IMR-90 (cell line): ENCODE results near the gene AKR1E2. TPM values are rescaled to one million over a fixed set of nuclear protein-coding genes. Genes with fewer than 3 reads are reported as not detected.

Source experiments
- ATAC-seq: fragments of 200-7000 bp; cut with Tn5 transposase; 2 replicates; pipeline ENCODE4 v1.9.1; 2020; ENCODE audit warnings: low read depth, mild to moderate bottlenecking, moderate library complexity
- BruUV-seq: library from RNA; stranded (reverse); fragments of 400-500 nt; replicated peaks from 2 replicates; lab custom pipeline; 2021; lab: Mats Ljungman, UMichigan
- CTCF ChIA-PET: fragments of 300-600 bp; formaldehyde crosslinking; extraction: SDS; loops from one replicate; lab custom pipeline; 2021; ENCODE audit warnings: antibody characterized with exemption; lab: Yijun Ruan, JAX
- POLR2A ChIA-PET: fragments of 300-600 bp; sonication (Branson Sonifier 250); formaldehyde crosslinking; loops from one replicate; lab custom pipeline; 2022; ENCODE audit warnings: antibody characterized with exemption; ENCODE audit not compliant: unreplicated experiment; lab: Charles Lee
- DNase-seq: peaks from one replicate; pipeline ENCODE4 v3.0.0; 2013
- H2AFZ ChIP-seq: replicated peaks from 2 replicates; pipeline ENCODE3; 2013; ENCODE audit warnings: low read length, mild to moderate bottlenecking; ENCODE audit not compliant: poor library complexity
- H2AK5ac ChIP-seq: 2 replicates; pipeline ENCODE4 v1.6.1; 2013; ENCODE audit warnings: low read depth, low read length, inconsistent platforms
- H2AK9ac ChIP-seq: replicated peaks from 2 replicates; pipeline ENCODE3; 2013; ENCODE audit warnings: mild to moderate bottlenecking, low read depth, low read length, moderate library complexity; ENCODE audit not compliant: poor library complexity
- H2BK120ac ChIP-seq: 2 replicates; pipeline ENCODE4 v1.6.1; 2013; ENCODE audit warnings: low read depth, low read length, inconsistent platforms
- H2BK15ac ChIP-seq: 3 replicates; pipeline ENCODE4 v1.6.1; 2013; ENCODE audit warnings: low read depth, low read length, inconsistent platforms
- H2BK20ac ChIP-seq: 2 replicates; pipeline ENCODE4 v1.6.1; 2013; ENCODE audit warnings: low read depth, mild to moderate bottlenecking, inconsistent platforms, low read length, moderate library complexity
- H2BK5ac ChIP-seq: 2 replicates; pipeline ENCODE4 v1.6.1; 2013; ENCODE audit warnings: mild to moderate bottlenecking, low read depth, low read length, inconsistent platforms; ENCODE audit not compliant: poor library complexity, severe bottlenecking
- H3K14ac ChIP-seq: replicated peaks from 2 replicates; pipeline ENCODE4 v1.6.1; 2013; ENCODE audit warnings: low read depth, low read length, inconsistent platforms
- H3K18ac ChIP-seq: 2 replicates; pipeline ENCODE4 v1.6.1; 2013; ENCODE audit warnings: low read depth, low read length, control low read depth
- H3K23ac ChIP-seq: 2 replicates; pipeline ENCODE4 v1.6.1; 2013; ENCODE audit warnings: low read depth, low read length, inconsistent platforms
- H3K27ac ChIP-seq: 2 replicates; pipeline ENCODE4 v1.5.1; 2013; ENCODE audit warnings: mild to moderate bottlenecking, control low read depth, low read length; ENCODE audit not compliant: insufficient read depth
- H3K27me3 ChIP-seq: 2 replicates; pipeline ENCODE4 v1.6.1; 2013; ENCODE audit warnings: low read length; ENCODE audit not compliant: control insufficient read depth, insufficient read depth
- H3K36me3 ChIP-seq: 2 replicates; pipeline ENCODE4 v1.6.1; 2013; ENCODE audit warnings: low read length, mixed read lengths; ENCODE audit not compliant: control insufficient read depth, insufficient read depth
- H3K4ac ChIP-seq: 2 replicates; pipeline ENCODE4 v1.6.1; 2013; ENCODE audit warnings: low read depth, low read length, inconsistent platforms
- H3K4me1 ChIP-seq: 2 replicates; pipeline ENCODE4 v1.6.1; 2013; ENCODE audit warnings: low read length, mixed read lengths; ENCODE audit not compliant: control insufficient read depth, insufficient read depth
- H3K4me2 ChIP-seq: 2 replicates; pipeline ENCODE4 v1.6.1; 2013; ENCODE audit warnings: low read depth, mild to moderate bottlenecking, control low read depth, low read length, moderate library complexity
- H3K4me3 ChIP-seq: 2 replicates; pipeline ENCODE4 v1.5.1; 2013; ENCODE audit warnings: low read depth, mild to moderate bottlenecking, control low read depth, low read length, moderate library complexity; ENCODE audit not compliant: insufficient read depth
- H3K56ac ChIP-seq: 2 replicates; pipeline ENCODE4 v1.6.1; 2013; ENCODE audit warnings: low read length, inconsistent platforms; ENCODE audit not compliant: insufficient read depth; ENCODE audit errors: extremely low read depth
- H3K79me1 ChIP-seq, 2 experiments: 2 replicates each; pipeline ENCODE4 v1.6.1; 2013; ENCODE audit warnings: low read length in 2 of 2, inconsistent platforms in 1 of 2, low read depth in 1 of 2
- H3K9ac ChIP-seq: 2 replicates; pipeline ENCODE4 v1.6.1; 2013; ENCODE audit warnings: low read depth, low read length, control low read depth
- H3K9me1 ChIP-seq: 2 replicates; pipeline ENCODE4 v1.6.1; 2013; ENCODE audit warnings: low read length, inconsistent platforms; ENCODE audit not compliant: insufficient read depth
- H3K9me3 ChIP-seq: 2 replicates; pipeline ENCODE4 v1.6.1; 2013; ENCODE audit warnings: low read length; ENCODE audit not compliant: control insufficient read depth, insufficient read depth
- H4K20me1 ChIP-seq: 2 replicates; pipeline ENCODE4 v1.6.1; 2013; ENCODE audit warnings: low read length, inconsistent platforms; ENCODE audit not compliant: insufficient read depth
- H4K5ac ChIP-seq: 2 replicates; pipeline ENCODE4 v1.6.1; 2013; ENCODE audit warnings: mild to moderate bottlenecking, low read depth, low read length, control low read depth
- H4K8ac ChIP-seq, 2 experiments: 2 replicates each; pipeline ENCODE4 v1.6.1; 2013; ENCODE audit warnings: low read depth in 2 of 2, low read length in 2 of 2, control low read depth in 1 of 2, inconsistent platforms in 1 of 2
- H4K91ac ChIP-seq: 2 replicates; pipeline ENCODE4 v1.6.1; 2013; ENCODE audit warnings: low read depth, low read length, inconsistent platforms; ENCODE audit not compliant: insufficient read depth
- RFX5 ChIP-seq: IDR thresholded peaks from 2 replicates; pipeline ENCODE4 v1.8.0; 2012; ENCODE audit warnings: low read depth, mild to moderate bottlenecking, low read length, moderate library complexity
- WGBS, 2 experiments: methylation state at CpG; one replicate each; pipeline versions ENCODE4 v1.1.5 to v1.1.7; 2013; ENCODE audit warnings: missing lambda C conversion rate in 2 of 2; ENCODE audit not compliant: insufficient read length in 1 of 2; ENCODE audit errors: extremely low coverage in 2 of 2; 5-methylcytosine and 5-hydroxymethylcytosine counted together
- dilution Hi-C: fragments of 300-500 bp; cut with HindIII; formaldehyde crosslinking; loops from one replicate; pipeline ENCODE4 v1.14.3; 2018; ENCODE audit warnings: low sequenced_read_pairs; ENCODE audit not compliant: unreplicated experiment
- in situ Hi-C: fragments of 300-500 bp; cut with MboI; formaldehyde crosslinking; loops from 3 replicates; pipeline ENCODE4 v1.14.3; 2019; ENCODE audit warnings: low sequenced_read_pairs, inconsistent platforms, mixed read lengths
- intact Hi-C: fragments of 100-400 bp; cut with micrococcal nuclease; formaldehyde crosslinking; loops from 2 replicates; pipeline ENCODE4 v1.10.0; 2022
- polyA plus RNA-seq, 3 experiments: library from polyadenylated mRNA; depleted of rRNA; stranded (reverse); fragments of >200 nt; gene quantifications; 2 replicates each; pipeline ENCODE4 v1.2.3, GENCODE V29; 2012; ENCODE audit warnings: low replicate concordance in 1 of 3
- total RNA-seq: library from RNA; depleted of rRNA; stranded (reverse); fragments of >200 nt; gene quantifications from 2 replicates; pipeline ENCODE4 v1.2.3, GENCODE V29; 2012

Gene AKR1E2
- total and polyA plus RNA-seq, 2 of the 4 experiments (the other 2 are of a cell fraction), result 1.2 to 3.4 TPM

DNA sequence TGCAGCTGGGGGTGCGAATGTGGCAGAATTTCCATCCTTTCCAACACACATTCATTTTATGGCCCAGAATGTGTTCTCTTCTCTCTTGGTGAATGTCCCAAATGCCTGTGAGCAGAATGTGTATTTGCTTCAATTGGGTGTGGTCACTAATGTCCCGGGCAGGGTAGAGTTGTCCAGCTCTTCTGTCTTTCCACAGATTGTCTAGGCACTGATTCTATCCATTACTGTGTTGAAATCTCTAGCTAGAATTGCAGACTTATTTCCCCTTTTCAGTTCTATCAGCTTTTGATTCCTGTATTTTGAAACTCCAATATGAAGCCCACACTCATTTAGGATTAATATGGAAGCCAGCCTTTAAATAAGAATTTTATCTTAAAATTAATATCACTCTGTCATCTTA is 14.0 kb upstream of the AKR1E2 start:
- in situ Hi-C loops, result no loop called here

More for the DNA sequence above, 14.0 kb upstream of the AKR1E2 start:
- peak overlapping the region; percentile 77; the same call in 2 of the 3 replicates for H2BK15ac ChIP-seq
- intact Hi-C loops (loop anchor here (10.0 kb wide), 1 partner anchor 573 kb away; no protein-coding TSS in a partner anchor), dilution Hi-C loops (no loop called here)
- ChIA-PET POLR2A (no interaction called here), CTCF (no interaction called here)
- peak overlapping the region; percentile 24; the same call in 1 of the 2 replicates for H3K18ac ChIP-seq
- peaks cover 0 to 34% of the 10 kb centered on the region in 2 experiments; a peak in 3 of 4 replicates for H3K79me1 ChIP-seq
- H3K36me3 ChIP-seq, result no peaks in the 10 kb centered on the region
- no peak overlapping the region; the same call in 1 of the 2 replicates for H3K23ac ChIP-seq
- H2BK120ac ChIP-seq, result peak overlapping the region; percentile 83; the same call in 1 of the 2 replicates
- H4K5ac ChIP-seq, result peak overlapping the region; percentile 12; the same call in 1 of the 2 replicates
- peak overlapping the region; percentile 75 for H4K91ac ChIP-seq
- H3K27me3 ChIP-seq, result no peaks in the 10 kb centered on the region
- peak overlapping the region; percentile 57 for H2AK9ac ChIP-seq
- no peak overlapping the region for H3K4me2 ChIP-seq
- H4K8ac ChIP-seq, result peak overlapping the region in 1 of 2 experiments; percentile 87; a peak in 1 of 4 replicates
- peak overlapping the region; percentile 96 for H2BK20ac ChIP-seq
- ATAC-seq (no peak), DNase-seq (no peak)
- peak overlapping the region; percentile 83 for H3K4ac ChIP-seq
- peak overlapping the region; percentile 64 for H2BK5ac ChIP-seq
- H3K9me1 ChIP-seq, result peaks cover 14% of the 10 kb centered on the region
- no CpG with 5 or more reads among the region's 2 CpGs for WGBS, 2 experiments
- H3K9ac ChIP-seq, result no peak overlapping the region
- H3K56ac ChIP-seq, result no peak overlapping the region
- BruUV-seq, result no TSS peak
- H2AK5ac ChIP-seq, result peak overlapping the region; percentile 76
- no peak overlapping the region for H3K27ac ChIP-seq
- H3K4me1 ChIP-seq, result peaks cover 5% of the 10 kb centered on the region; the same call in 1 of the 2 replicates
- no peak for TF ChIP-seq RFX5
- H3K9me3 ChIP-seq, result no peaks in the 10 kb centered on the region
- H3K4me3 ChIP-seq, result no peak overlapping the region
- H4K20me1 ChIP-seq, result no peaks in the 10 kb centered on the region
- H3K14ac ChIP-seq, result peak overlapping the region; percentile 86; the same call in 1 of the 2 replicates
- peak overlapping the region; percentile 68 for H2AFZ ChIP-seq
